GM19467 (cell line): ENCODE results near the gene MYMK.

ENCODE experiments used
- ATAC-seq: cut with Tn5 transposase; IDR thresholded peaks from one replicate; pipeline ENCODE4 v1.9.1; 2021; ENCODE audit warnings: mild to moderate bottlenecking, moderate library complexity; ENCODE audit not compliant: unreplicated experiment

MYMK gene

GRCh38 chr9:133519693-133520092, 5.1 kb downstream of the MYMK start:
- ATAC-seq: no peak

- no peak for ATAC-seq
Measured at GRCh38 chr9:133518706-133519449, 5.9 kb downstream of the MYMK start.

- ATAC-seq: no peak
Measured at GRCh38 chr9:133518200-133518599, 6.6 kb downstream of the MYMK start.

- no peak for ATAC-seq
Measured at GRCh38 chr9:133517711-133518110, 7.0 kb downstream of the MYMK start.

GRCh38 chr9:133516961-133517350, 7.8 kb downstream of the MYMK start:
- ATAC-seq: no peak

- ATAC-seq: no peak
Measured at GRCh38 chr9:133516256-133516960, 8.4 kb downstream of the MYMK start.

GRCh38 chr9:133515615-133516255, 9.0 kb downstream of the MYMK start:
- no peak for ATAC-seq

- no peak for ATAC-seq
Measured at GRCh38 chr9:133515240-133515610, 9.5 kb downstream of the MYMK start.

GRCh38 chr9:133514460-133515239, 10.1 kb downstream of the MYMK start:
- ATAC-seq: no peak

GRCh38 chr9:133513214-133514100, 11.3 kb downstream of the MYMK start:
- no peak for ATAC-seq

- ATAC-seq: no peak
Measured at GRCh38 chr9:133512253-133513213, 12.2 kb downstream of the MYMK start.

GRCh38 chr9:133511607-133512006, 13.2 kb downstream of the MYMK start:
- ATAC-seq: no peak

GRCh38 chr9:133510926-133511505, 13.7 kb downstream of the MYMK start:
- no peak for ATAC-seq

- ATAC-seq: no peak
Measured at GRCh38 chr9:133509179-133510083, 15.3 kb downstream of the MYMK start.

GRCh38 chr9:133508046-133508445, 16.7 kb downstream of the MYMK start:
- no peak for ATAC-seq

- no peak for ATAC-seq
Measured at GRCh38 chr9:133507246-133507965, 17.4 kb downstream of the MYMK start.

- ATAC-seq: no peak
Measured at GRCh38 chr9:133506653-133507038, 18.1 kb downstream of the MYMK start.
